ENCODE data around the gene DCAF10.
A peak's percentile ranks its signal among the peaks of the same experiment; 100 is the strongest.

DCAF10 gene

GRCh38 chr9:37776328-37776727, 24.3 kb upstream of the DCAF10 start:
- TF ChIP-seq ELF4 (IDR thresholded peaks at IDR 0.05) = no peak
- TF ChIP-seq NFRKB (IDR thresholded peaks at IDR 0.05) = no peak
- TF ChIP-seq LEF1 (IDR thresholded peaks at IDR 0.05; ENCODE audit: borderline replicate concordance) = no peak
- TF ChIP-seq SP1 (IDR thresholded peaks at IDR 0.05) = no peak
- TF ChIP-seq SUZ12 (IDR thresholded peaks at IDR 0.05) = no peak
- TF ChIP-seq PKNOX1 (IDR thresholded peaks at IDR 0.05) = no peak
- TF ChIP-seq FOXM1 (IDR thresholded peaks at IDR 0.05; ENCODE audit: borderline replicate concordance) = no peak
- no peak for TF ChIP-seq CTBP1 (IDR thresholded peaks at IDR 0.05; ENCODE audit: borderline replicate concordance)
- TF ChIP-seq HDGF (IDR thresholded peaks at IDR 0.05; ENCODE audit: borderline replicate concordance) = no peak
- TF ChIP-seq FOXK2 (IDR thresholded peaks at IDR 0.05) = no peak
- TF ChIP-seq FOXA1 (IDR thresholded peaks at IDR 0.05) = no peak
- no peak for TF ChIP-seq TARDBP (IDR thresholded peaks at IDR 0.05)
- ChIA-PET POLR2A (no interaction called here), CTCF (no interaction called here)
- no peak for DNase-seq (ENCODE audit: extremely low spot score)

- DNase-seq (ENCODE audit: extremely low spot score) = no peak
- ChIA-PET POLR2A (interaction anchor here (1.3 to 1.4 kb wide), 2 partner anchors 21 to 293 kb away, joined by 3 to 4 read pairs; partner anchors contain the start of gene POLR1E), CTCF (no interaction called here)
- TF ChIP-seq FOXM1 (IDR thresholded peaks at IDR 0.05; ENCODE audit: borderline replicate concordance) (no peak), FOXK2 (IDR thresholded peaks at IDR 0.05) (no peak), HDGF (IDR thresholded peaks at IDR 0.05; ENCODE audit: borderline replicate concordance) (no peak), CTBP1 (IDR thresholded peaks at IDR 0.05; ENCODE audit: borderline replicate concordance) (no peak), PKNOX1 (IDR thresholded peaks at IDR 0.05) (no peak), ZNF384 (IDR thresholded peaks at IDR 0.05) (no peak), L3MBTL2 (conservative IDR thresholded peaks at IDR 0.05) (no peak), NFRKB (IDR thresholded peaks at IDR 0.05) (no peak), ELF4 (IDR thresholded peaks at IDR 0.05) (no peak), LEF1 (IDR thresholded peaks at IDR 0.05; ENCODE audit: borderline replicate concordance) (no peak), FOXA1 (IDR thresholded peaks at IDR 0.05) (no peak), TARDBP (IDR thresholded peaks at IDR 0.05) (no peak), SUZ12 (IDR thresholded peaks at IDR 0.05) (no peak)
These were observed 22.1 kb upstream of the DCAF10 start for GRCh38 chr9:37778534-37778933.

- POLR2A ChIA-PET = interaction anchor here (1.2 to 2.8 kb wide), 2 partner anchors 10 to 16 kb away, joined by 8 to 19 read pairs; partner anchors contain the start of gene DCAF10
- no peak for TF ChIP-seq ELF4 (IDR thresholded peaks at IDR 0.05)
- TF ChIP-seq ZNF384 (IDR thresholded peaks at IDR 0.05) = no peak
- no peak for TF ChIP-seq FOXA1 (IDR thresholded peaks at IDR 0.05)
- no peak for TF ChIP-seq SP1 (IDR thresholded peaks at IDR 0.05)
- TF ChIP-seq PKNOX1 (IDR thresholded peaks at IDR 0.05) = no peak
- no peak for TF ChIP-seq BHLHE40 (IDR thresholded peaks at IDR 0.05; ENCODE audit: borderline replicate concordance)
- no peak for TF ChIP-seq ARNT (IDR thresholded peaks at IDR 0.05)
- no peak for TF ChIP-seq TARDBP (IDR thresholded peaks at IDR 0.05)
- no peak for TF ChIP-seq HDGF (IDR thresholded peaks at IDR 0.05; ENCODE audit: borderline replicate concordance)
- TF ChIP-seq CTBP1 (IDR thresholded peaks at IDR 0.05; ENCODE audit: borderline replicate concordance) = no peak
- no peak for TF ChIP-seq LEF1 (IDR thresholded peaks at IDR 0.05; ENCODE audit: borderline replicate concordance)
- TF ChIP-seq FOXM1 (IDR thresholded peaks at IDR 0.05; ENCODE audit: borderline replicate concordance) = no peak
- no peak for TF ChIP-seq SUZ12 (IDR thresholded peaks at IDR 0.05)
- TF ChIP-seq L3MBTL2 (conservative IDR thresholded peaks at IDR 0.05) = no peak
- no peak for TF ChIP-seq FOXK2 (IDR thresholded peaks at IDR 0.05)
- CTCF ChIA-PET = interaction anchor here (1.1 kb wide), 1 partner anchor 13 kb away, joined by 4 read pairs; no protein-coding TSS in a partner anchor
- no peak for DNase-seq (ENCODE audit: extremely low spot score)
These were observed 16.3 kb upstream of the DCAF10 start for GRCh38 chr9:37784291-37784615.

- POLR2A ChIA-PET = interaction anchor here (0.6 to 2.8 kb wide), 14 partner anchors 9 to 320 kb away, joined by 3 to 19 read pairs (median 4); partner anchors contain the start of genes DCAF10, SLC25A51, TOMM5 and ZBTB5
- CTCF ChIA-PET = no interaction called here
- DNase-seq (ENCODE audit: extremely low spot score) = peak; percentile 83
- TF ChIP-seq L3MBTL2 (conservative IDR thresholded peaks at IDR 0.05) = peak; percentile 75
- peak; percentile 87 for TF ChIP-seq ELF4 (IDR thresholded peaks at IDR 0.05)
- no peak for TF ChIP-seq HDGF (IDR thresholded peaks at IDR 0.05; ENCODE audit: borderline replicate concordance)
- TF ChIP-seq ZNF384 (IDR thresholded peaks at IDR 0.05) = no peak
- no peak for TF ChIP-seq FOXK2 (IDR thresholded peaks at IDR 0.05)
- TF ChIP-seq SUZ12 (IDR thresholded peaks at IDR 0.05) = no peak
- TF ChIP-seq PKNOX1 (IDR thresholded peaks at IDR 0.05) = peak; percentile 61
These were observed 15.7 kb upstream of the DCAF10 start, which contains the start of gene EXOSC3 for GRCh38 chr9:37784616-37785483. TSS of gene EXOSC3 (minus strand) at chr9:37785064. CDS start at chr9:37785044, 20 bp downstream.

- DNase-seq (ENCODE audit: extremely low spot score) = no peak
- ChIA-PET POLR2A (no interaction called here), CTCF (no interaction called here)
- TF ChIP-seq FOXM1 (IDR thresholded peaks at IDR 0.05; ENCODE audit: borderline replicate concordance) = no peak
These were observed 13.5 kb upstream of the DCAF10 start for GRCh38 chr9:37787059-37787458.

All from HEK293T (cell line).